T-helper 17 cell (primary cell): ENCODE results near the gene DHX16. TPM values are rescaled to one million over a fixed set of nuclear protein-coding genes. Genes with fewer than 3 reads are reported as not detected.
"Not testable (repeated sequence)": the region's sequence is repeated elsewhere in the genome, so short reads cannot be mapped to it uniquely, and the experiment has no call there.

Source experiments
- ATAC-seq: fragments of 150-1000 bp; cut with Tn5 transposase; 2 replicates; pipeline ENCODE4 v1.10.0; 2021; ENCODE audit warnings: mild to moderate bottlenecking, moderate library complexity
- DNase-seq, 3 donors: peaks; one replicate each; pipeline versions ENCODE4 v3.0.0 to v3.0.0-alpha.2; 2020 to 2021
- H3K9me3 ChIP-seq: one replicate; pipeline ENCODE4 v1.7.0; 2013; ENCODE audit warnings: low read length, mild to moderate bottlenecking; ENCODE audit not compliant: control insufficient read depth, poor library complexity, severe bottlenecking
- H3K27ac Mint-ChIP-seq: one replicate; pipeline ENCODE4 v1.8.0; 2022; ENCODE audit warnings: mild to moderate bottlenecking, moderate library complexity, mixed read lengths
- H3K27me3 Mint-ChIP-seq: one replicate; pipeline ENCODE4 v1.8.0; 2022; ENCODE audit warnings: mixed read lengths
- H3K36me3 Mint-ChIP-seq: one replicate; pipeline ENCODE4 v1.8.0; 2022; ENCODE audit warnings: low read depth, mixed read lengths
- H3K4me1 Mint-ChIP-seq: one replicate; pipeline ENCODE4 v1.8.0; 2022; ENCODE audit warnings: mild to moderate bottlenecking, mixed read lengths
- H3K4me3 Mint-ChIP-seq: one replicate; pipeline ENCODE4 v1.8.0; 2022; ENCODE audit warnings: mild to moderate bottlenecking, moderate library complexity, mixed read lengths
- total RNA-seq, 4 donors: library from RNA in 2 of 4; stranded (reverse) in 2 of 4; gene quantifications; one replicate each; pipeline ENCODE4 v1.2.3 and lab custom pipeline; 2022 to 2026

Gene DHX16
- total RNA-seq, 2 donors from 2014 or later = 23.5 to 25.6 TPM

GRCh38 chr6:30679765-30680535, 7.1 kb upstream of the DHX16 start:
- Mint-ChIP-seq H3K4me1 (peaks cover 44% of the 10 kb centered on the region), H3K27ac (peak overlapping the region; percentile 97), H3K36me3 (peaks cover 29% of the 10 kb centered on the region), H3K27me3 (no peaks in the 10 kb centered on the region), H3K4me3 (peak overlapping the region; percentile 100)
- ATAC-seq = no peak
- H3K9me3 ChIP-seq = no peaks in the 10 kb centered on the region
- no peak for DNase-seq

GRCh38 chr6:30678964-30679726, 6.3 kb upstream of the DHX16 start:
- Mint-ChIP-seq H3K36me3 (peaks cover 24% of the 10 kb centered on the region), H3K4me3 (peak overlapping the region; percentile 100), H3K27me3 (no peaks in the 10 kb centered on the region), H3K4me1 (peaks cover 41% of the 10 kb centered on the region), H3K27ac (peak overlapping the region; percentile 97)
- ATAC-seq = peak; percentile 46
- no peaks in the 10 kb centered on the region for H3K9me3 ChIP-seq
- peak; percentile 85 to 97 (median 90) for DNase-seq

- ATAC-seq (no peak), DNase-seq (no peak)
- peaks cover 35% of the 10 kb centered on the region for H3K4me1 Mint-ChIP-seq
- H3K36me3 Mint-ChIP-seq = peaks cover 13% of the 10 kb centered on the region
- H3K4me3 Mint-ChIP-seq = no peak overlapping the region
- peak overlapping the region; percentile 82 for H3K27ac Mint-ChIP-seq
- H3K27me3 Mint-ChIP-seq = no peaks in the 10 kb centered on the region
- no peaks in the 10 kb centered on the region for H3K9me3 ChIP-seq
Measured at GRCh38 chr6:30676660-30677285, 4.0 kb upstream of the DHX16 start.

- no peak for DNase-seq
- peak overlapping the region; percentile 79 for H3K4me3 Mint-ChIP-seq
- H3K27me3 Mint-ChIP-seq = no peaks in the 10 kb centered on the region
- no peak for ATAC-seq
- H3K4me1 Mint-ChIP-seq = peaks cover 26% of the 10 kb centered on the region
- peaks cover 7% of the 10 kb centered on the region for H3K36me3 Mint-ChIP-seq
- no peaks in the 10 kb centered on the region for H3K9me3 ChIP-seq
- no peak overlapping the region for H3K27ac Mint-ChIP-seq
Measured at GRCh38 chr6:30670760-30671527, 1.9 kb downstream of the DHX16 start.

GRCh38 chr6:30666300-30666699, 6.5 kb downstream of the DHX16 start:
- ATAC-seq, H3K27me3 Mint-ChIP-seq, H3K4me3 Mint-ChIP-seq, H3K27ac Mint-ChIP-seq, DNase-seq, H3K9me3 ChIP-seq: not testable (repeated sequence)
- H3K4me1 Mint-ChIP-seq = peaks cover 14% of the 10 kb centered on the region
- peaks cover 12% of the 10 kb centered on the region for H3K36me3 Mint-ChIP-seq

- Mint-ChIP-seq H3K4me3 (no peak overlapping the region), H3K27me3 (no peaks in the 10 kb centered on the region), H3K36me3 (peaks cover 7% of the 10 kb centered on the region), H3K4me1 (peaks cover 6% of the 10 kb centered on the region), H3K27ac (no peak overlapping the region)
- H3K9me3 ChIP-seq = no peaks in the 10 kb centered on the region
- no peak for DNase-seq
- no peak for ATAC-seq
Measured at GRCh38 chr6:30664994-30665767, 7.6 kb downstream of the DHX16 start.

GRCh38 chr6:30657922-30658321, 14.9 kb downstream of the DHX16 start:
- not testable (repeated sequence) for H3K9me3 ChIP-seq, H3K27me3 Mint-ChIP-seq, H3K4me3 Mint-ChIP-seq, ATAC-seq, DNase-seq
- Mint-ChIP-seq H3K27ac (peak overlapping the region; percentile 27), H3K36me3 (peaks cover 13% of the 10 kb centered on the region), H3K4me1 (peaks cover 12% of the 10 kb centered on the region)

GRCh38 chr6:30657454-30657853, 15.4 kb downstream of the DHX16 start:
- Mint-ChIP-seq H3K4me1 (peaks cover 12% of the 10 kb centered on the region), H3K27ac (peak overlapping the region; percentile 27), H3K27me3 (no peaks in the 10 kb centered on the region), H3K36me3 (peaks cover 11% of the 10 kb centered on the region), H3K4me3 (peak overlapping the region; percentile 28)
- DNase-seq (no peak), ATAC-seq (no peak)
- no peaks in the 10 kb centered on the region for H3K9me3 ChIP-seq

- no peaks in the 10 kb centered on the region for H3K27me3 Mint-ChIP-seq
- H3K36me3 Mint-ChIP-seq = peaks cover 10% of the 10 kb centered on the region
- no peak overlapping the region for H3K4me3 Mint-ChIP-seq
- H3K9me3 ChIP-seq = no peaks in the 10 kb centered on the region
- H3K27ac Mint-ChIP-seq = no peak overlapping the region
- no peak for DNase-seq
- peaks cover 12% of the 10 kb centered on the region for H3K4me1 Mint-ChIP-seq
- ATAC-seq = no peak
Measured at GRCh38 chr6:30656513-30656912, 16.3 kb downstream of the DHX16 start.

- ATAC-seq = no peak
Measured at GRCh38 chr6:30655743-30656094, 17.1 kb downstream of the DHX16 start.

GRCh38 chr6:30654798-30655742, 17.7 kb downstream of the DHX16 start:
- no peaks in the 10 kb centered on the region for H3K27me3 Mint-ChIP-seq
- no peak for DNase-seq
- ATAC-seq = no peak
- H3K4me3 Mint-ChIP-seq = no peak overlapping the region
- H3K4me1 Mint-ChIP-seq = peaks cover 12% of the 10 kb centered on the region
- peaks cover 9% of the 10 kb centered on the region for H3K36me3 Mint-ChIP-seq
- H3K27ac Mint-ChIP-seq = peak overlapping the region; percentile 9
- no peaks in the 10 kb centered on the region for H3K9me3 ChIP-seq

More at GRCh38 chr6:30655743-30656094, 17.1 kb downstream of the DHX16 start:
- no peaks in the 10 kb centered on the region for H3K27me3 Mint-ChIP-seq
- peaks cover 9% of the 10 kb centered on the region for H3K36me3 Mint-ChIP-seq
- peaks cover 12% of the 10 kb centered on the region for H3K4me1 Mint-ChIP-seq
- no peak overlapping the region for H3K4me3 Mint-ChIP-seq
- peak overlapping the region; percentile 9 for H3K27ac Mint-ChIP-seq
- no peak for DNase-seq
- no peaks in the 10 kb centered on the region for H3K9me3 ChIP-seq
